ENCODE measurements around the gene HBS1L. TPM values are rescaled to one million over a fixed set of nuclear protein-coding genes. Genes with fewer than 3 reads are reported as not detected.

HBS1L gene
- 96.1 and 114 TPM in 2 replicates for total RNA-seq

GRCh38 chr6:135054569-135055498 is at the start of gene HBS1L:
Gene HBS1L (minus strand): TSS chr6:135054822. CDS start chr6:135054691, 131 bp downstream.

GRCh38 chr6:134949927-134950326 is 104.7 kb downstream of the HBS1L start, which contains the start of gene ALDH8A1:
Gene ALDH8A1 (minus strand): TSS chr6:134950101. CDS start chr6:134950053, 48 bp downstream.

Other genes with a start within 250 kb of the HBS1L start
- under 0.01 and 0.17 TPM in 2 replicates for gene ALDH8A1, start 104.7 kb downstream of the HBS1L start, total RNA-seq
- gene MYB, start 126.5 kb upstream of the HBS1L start, total RNA-seq: under 0.01 TPM in 1 of 2 replicates, not detected in the other

Measured in dermis lymphatic vessel endothelial cell (primary cell).